HG03196 (cell line): ENCODE data around the gene LPXN.
"Not testable (repeated sequence)": the region's sequence is repeated elsewhere in the genome, so short reads cannot be mapped to it uniquely, and the experiment has no call there.

Source experiments
- ATAC-seq: cut with Tn5 transposase; IDR thresholded peaks from one replicate; pipeline ENCODE4 v1.9.1; 2021; ENCODE audit not compliant: unreplicated experiment

LPXN gene

DNA sequence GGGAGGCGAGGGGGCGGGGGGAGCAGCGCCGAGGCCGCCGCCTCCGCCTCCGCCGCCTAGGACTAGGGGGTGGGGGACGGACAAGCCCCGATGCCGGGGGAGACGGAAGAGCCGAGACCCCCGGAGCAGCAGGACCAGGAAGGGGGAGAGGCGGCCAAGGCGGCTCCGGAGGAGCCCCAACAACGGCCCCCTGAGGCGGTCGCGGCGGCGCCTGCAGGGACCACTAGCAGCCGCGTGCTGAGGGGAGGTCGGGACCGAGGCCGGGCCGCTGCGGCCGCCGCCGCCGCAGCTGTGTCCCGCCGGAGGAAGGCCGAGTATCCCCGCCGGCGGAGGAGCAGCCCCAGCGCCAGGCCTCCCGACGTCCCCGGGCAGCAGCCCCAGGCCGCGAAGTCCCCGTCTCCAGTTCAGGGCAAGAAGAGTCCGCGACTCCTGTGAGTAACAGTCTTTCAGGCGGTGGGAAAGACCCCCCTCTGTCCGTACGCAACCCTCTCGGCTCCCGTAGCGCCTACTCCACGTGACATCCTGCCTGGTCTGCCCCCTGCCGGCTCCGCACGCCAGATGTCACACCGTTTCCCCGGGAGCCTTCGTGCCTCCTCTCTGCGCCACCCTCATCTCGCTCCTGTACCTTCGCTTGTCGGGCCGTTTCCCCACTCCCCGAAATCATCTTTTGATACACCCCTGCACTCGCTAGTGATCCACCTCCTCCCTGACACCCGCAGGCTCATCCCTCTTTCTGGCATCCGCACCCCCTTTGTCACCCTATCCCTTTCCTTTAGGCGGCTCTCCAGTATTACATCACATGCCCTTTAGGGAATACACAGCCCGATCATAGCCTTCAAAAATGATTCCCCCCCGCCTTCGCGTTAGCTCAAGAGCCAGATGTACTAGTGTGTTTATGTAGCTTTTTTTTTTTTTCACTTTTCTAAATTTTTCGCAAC, 3.8 kb upstream of the LPXN start:
- peak; percentile 39 for ATAC-seq

GRCh38 chr11:58578635-58579191, 3.1 kb upstream of the LPXN start, which contains the start of gene ZFP91:
ZFP91 (plus strand) TSS chr11:58579063; CDS start chr11:58579282, 219 bp downstream.
- ATAC-seq = peak; percentile 37

DNA sequence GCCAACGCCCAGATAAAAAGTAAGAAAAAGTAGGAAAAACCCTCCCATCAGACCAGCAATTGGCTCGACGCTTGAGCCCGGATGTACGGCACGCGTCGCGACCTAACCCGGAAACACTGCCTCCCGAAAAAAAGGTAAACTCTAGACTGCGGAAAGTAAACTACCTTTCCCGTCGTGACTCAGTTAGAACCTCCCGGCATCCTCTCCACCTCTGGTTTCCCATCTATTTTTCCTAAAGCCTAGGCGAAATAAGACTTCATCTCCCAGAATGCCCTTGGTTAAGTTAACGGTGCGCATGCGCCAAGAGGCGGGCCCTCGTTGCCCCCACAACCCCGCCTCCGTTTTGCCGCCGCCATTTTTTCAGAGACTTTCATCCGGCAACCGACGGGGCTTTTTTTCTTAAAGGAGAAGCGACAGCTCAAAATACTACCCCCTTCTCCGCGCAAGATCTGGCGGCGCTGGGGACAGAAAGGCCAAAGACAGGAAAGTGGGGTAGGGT, 2.5 kb upstream of the LPXN start:
- no peak for ATAC-seq

GRCh38 chr11:58577555-58578135, 2.0 kb upstream of the LPXN start:
- ATAC-seq = peak; percentile 53

DNA sequence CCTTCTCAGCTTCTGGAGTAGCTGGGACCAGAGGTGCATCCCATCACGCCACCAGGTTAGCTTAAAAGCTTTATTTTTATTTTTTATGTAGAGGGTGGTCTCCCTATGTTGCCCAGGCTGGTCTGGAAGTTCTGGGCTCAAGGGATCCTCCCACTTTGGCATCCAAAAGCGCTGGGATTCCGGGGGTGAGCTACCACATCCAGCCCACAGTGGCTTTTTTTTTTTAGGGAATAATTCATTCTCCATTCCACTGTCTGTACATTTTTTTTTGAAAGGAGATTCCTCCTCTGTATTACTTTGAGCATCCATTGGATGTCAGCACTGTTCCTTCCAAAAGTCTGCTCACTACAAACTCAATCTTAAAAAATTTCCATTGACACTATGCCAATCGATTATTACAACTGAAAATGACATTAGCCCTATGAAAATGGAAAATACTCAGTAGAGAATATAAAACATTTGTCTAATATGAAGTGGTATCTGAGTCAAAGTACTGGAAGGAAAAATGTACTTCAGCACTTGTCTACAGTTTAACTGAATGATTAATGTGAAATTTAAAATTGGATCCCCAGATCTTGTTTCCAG, 1.3 kb upstream of the LPXN start:
- ATAC-seq = no peak

GRCh38 chr11:58574881-58575280, 775 bp downstream of the LPXN start:
- ATAC-seq = no peak

DNA sequence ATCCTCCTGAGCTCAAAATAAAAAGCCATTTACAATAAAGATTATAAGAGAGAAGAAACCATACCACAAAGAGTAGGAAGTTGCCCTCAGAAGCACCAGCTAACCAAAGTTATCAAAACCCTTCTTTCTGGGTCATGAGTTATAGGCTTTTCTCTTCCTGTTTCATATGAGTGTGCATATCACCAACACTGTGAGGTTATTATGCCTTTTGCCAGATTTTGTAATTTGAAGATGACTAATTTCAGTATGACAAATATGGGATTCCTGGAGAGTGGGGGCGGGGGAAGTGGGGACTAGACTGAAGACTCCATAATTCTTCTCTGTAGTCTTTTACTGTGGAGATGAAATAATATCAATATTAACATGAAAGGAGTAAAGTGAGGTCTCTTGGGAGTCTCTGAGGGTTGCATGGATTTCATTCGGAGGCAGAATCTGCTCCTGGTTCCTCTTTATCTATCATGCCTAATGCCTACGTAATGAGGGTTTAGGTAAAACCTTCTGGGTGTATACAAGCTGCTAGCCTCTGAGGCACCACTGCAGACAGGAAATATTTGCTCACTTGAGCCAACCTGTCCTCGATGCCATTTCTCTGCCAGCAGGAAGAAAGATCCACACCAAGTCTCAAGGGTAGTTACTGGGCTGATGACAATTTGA, 2.1 kb downstream of the LPXN start:
- ATAC-seq = peak; percentile 17

GRCh38 chr11:58572906-58573305, 2.8 kb downstream of the LPXN start:
- ATAC-seq = not testable (repeated sequence)

GRCh38 chr11:58567889-58568512, 7.7 kb downstream of the LPXN start:
- peak; percentile 87 for ATAC-seq

GRCh38 chr11:58564231-58564630, 11.4 kb downstream of the LPXN start:
- no peak for ATAC-seq

GRCh38 chr11:58562375-58562800, 13.3 kb downstream of the LPXN start:
- ATAC-seq = peak; percentile 93

- no peak for ATAC-seq
Measured at GRCh38 chr11:58561394-58562098, 14.1 kb downstream of the LPXN start.

DNA sequence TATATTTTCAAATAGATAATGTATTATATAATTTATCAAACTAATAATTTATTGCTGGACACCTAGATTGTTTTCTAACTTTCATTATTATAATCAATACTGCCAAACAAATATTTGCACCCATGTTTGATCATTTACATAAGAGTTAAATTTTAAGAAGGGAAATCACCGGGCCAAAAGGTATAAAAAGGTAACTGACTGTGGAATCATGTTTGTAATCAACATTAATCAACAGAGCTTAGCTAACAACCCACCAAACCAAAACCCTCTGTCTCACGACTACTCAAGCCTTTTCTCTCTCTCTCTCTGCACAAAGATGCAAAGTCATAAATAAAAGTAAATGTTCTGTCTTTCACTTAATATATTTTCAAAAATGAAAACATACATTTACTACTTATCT, 14.8 kb downstream of the LPXN start:
- no peak for ATAC-seq

DNA sequence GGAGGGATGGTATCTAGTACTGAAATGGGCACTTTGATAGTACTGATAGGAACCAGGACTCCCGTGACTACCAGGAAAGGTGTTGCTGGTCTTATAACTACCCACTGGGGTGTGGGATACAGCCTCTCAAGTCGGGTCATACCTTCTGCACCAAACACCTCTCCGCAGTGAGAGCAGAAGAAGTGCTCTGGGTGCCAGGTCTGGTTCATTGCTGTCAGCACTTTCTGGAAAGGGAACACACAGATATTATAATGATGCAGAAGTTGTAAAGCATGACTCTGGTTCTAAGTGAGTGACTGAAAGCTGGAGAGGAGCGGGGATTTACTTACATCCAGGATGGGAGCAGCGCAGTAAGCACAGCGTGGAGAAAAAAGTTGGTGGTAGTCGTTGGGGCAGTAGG, 26.0 kb downstream of the LPXN start:
- no peak for ATAC-seq

GRCh38 chr11:58546841-58547240, 28.8 kb downstream of the LPXN start:
- no peak for ATAC-seq

DNA sequence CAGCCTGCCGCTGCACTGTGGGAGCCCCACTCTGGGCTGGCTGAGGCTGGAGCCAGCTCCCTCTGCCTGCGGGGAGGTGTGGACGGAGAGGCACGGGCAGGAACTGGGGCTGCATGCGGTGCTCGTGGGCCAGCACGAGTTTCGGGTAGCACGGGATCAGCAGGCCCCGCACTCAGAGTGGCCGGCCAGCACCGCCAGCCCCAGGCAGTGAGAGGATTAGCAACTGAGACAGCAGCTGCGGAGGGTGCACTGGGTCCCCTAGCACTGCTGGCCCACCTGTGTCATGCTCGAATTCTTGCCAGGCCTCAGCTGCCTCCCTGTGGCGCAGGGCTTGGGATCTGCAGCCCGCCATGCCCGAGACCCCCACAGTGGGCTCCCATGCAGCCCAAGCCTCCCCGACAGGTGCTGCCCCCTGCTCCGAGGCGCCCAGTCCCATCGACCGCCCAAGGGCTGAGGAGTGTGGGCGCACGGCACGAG, 43.8 kb downstream of the LPXN start:
- ATAC-seq = no peak

DNA sequence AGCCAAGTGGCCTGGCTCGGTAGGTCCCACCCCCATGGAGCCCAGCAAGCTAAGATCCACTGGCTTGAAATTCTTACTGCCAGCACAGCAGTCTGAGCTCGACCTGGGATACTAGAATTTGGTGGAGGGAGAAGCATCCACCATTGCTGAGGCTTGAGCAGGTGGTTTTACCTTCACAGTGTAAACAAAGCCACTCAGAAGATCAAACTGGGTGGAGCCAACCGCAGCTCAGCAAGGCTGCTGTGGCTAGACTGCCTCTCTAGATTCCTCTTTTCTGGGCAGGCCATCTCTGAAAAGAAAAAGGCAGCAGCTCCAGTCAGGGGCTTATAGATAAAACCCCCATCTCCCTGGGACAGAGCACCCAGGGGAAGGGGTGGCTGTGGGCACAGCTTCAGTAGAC, 45.4 kb downstream of the LPXN start:
- no peak for ATAC-seq

GRCh38 chr11:58527429-58527828, 48.2 kb downstream of the LPXN start:
- ATAC-seq = no peak

DNA sequence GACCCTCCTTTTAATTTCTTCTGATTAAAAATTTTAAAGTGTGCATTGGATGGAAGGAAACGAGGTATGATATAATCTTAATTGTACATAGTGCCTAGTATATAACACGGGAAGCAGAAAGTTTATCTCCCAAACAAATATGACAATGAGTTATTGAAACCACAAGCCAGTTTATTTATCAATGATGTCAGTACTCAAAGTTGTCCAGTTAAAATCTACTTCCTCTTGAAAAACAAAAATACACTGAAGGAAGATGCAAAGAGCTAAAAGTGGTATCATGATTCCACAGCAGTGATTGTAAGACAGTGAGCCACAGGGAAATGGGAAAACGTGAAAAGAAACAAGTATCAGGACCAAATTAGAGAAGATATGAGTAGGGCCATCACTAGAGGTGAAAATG, 48.9 kb downstream of the LPXN start:
- ATAC-seq = no peak
